Measurements from ENCODE around the gene BMPER.

Gene BMPER

GRCh38 chr7:33876596-33877274, 28.6 kb upstream of the BMPER start:
- H3K36me3 ChIP-seq (ENCODE audit: control insufficient read depth in 1 of 2, insufficient read depth in 2 of 2, low read length in 2 of 2), result no peaks in the 10 kb centered on the region
- no peaks in the 10 kb centered on the region for H3K4me1 ChIP-seq (ENCODE audit: control insufficient read depth in 1 of 2, insufficient read depth in 2 of 2, low read length in 2 of 2)
- no peak overlapping the region for H3K4me3 ChIP-seq (ENCODE audit: low read depth in 1 of 2, low read length in 2 of 2)
- H3K9me3 ChIP-seq (ENCODE audit: control insufficient read depth in 1 of 2, low read length in 2 of 2), result no peaks in the 10 kb centered on the region
- no peak overlapping the region for H3K27ac ChIP-seq (ENCODE audit: low read depth, low read length)
- H3K9ac ChIP-seq (ENCODE audit: low read depth in 1 of 2, low read length in 2 of 2), result no peak overlapping the region
- no peaks in the 10 kb centered on the region for H3K27me3 ChIP-seq (ENCODE audit: control insufficient read depth in 1 of 2, insufficient read depth in 2 of 2, low read length in 2 of 2)

- Histone ChIP-seq H3K9me3 (ENCODE audit: control insufficient read depth in 1 of 2, low read length in 2 of 2) (no peaks in the 10 kb centered on the region), H3K36me3 (ENCODE audit: control insufficient read depth in 1 of 2, insufficient read depth in 2 of 2, low read length in 2 of 2) (no peaks in the 10 kb centered on the region), H3K9ac (ENCODE audit: low read depth in 1 of 2, low read length in 2 of 2) (no peak overlapping the region), H3K27me3 (ENCODE audit: control insufficient read depth in 1 of 2, insufficient read depth in 2 of 2, low read length in 2 of 2) (no peaks in the 10 kb centered on the region), H3K4me3 (ENCODE audit: low read depth in 1 of 2, low read length in 2 of 2) (no peak overlapping the region), H3K27ac (ENCODE audit: low read depth, low read length) (no peak overlapping the region), H3K4me1 (ENCODE audit: control insufficient read depth in 1 of 2, insufficient read depth in 2 of 2, low read length in 2 of 2) (no peaks in the 10 kb centered on the region)
Measured at GRCh38 chr7:33880787-33881186, 24.6 kb upstream of the BMPER start.

GRCh38 chr7:33881316-33881715, 24.0 kb upstream of the BMPER start:
- Histone ChIP-seq H3K27me3 (ENCODE audit: control insufficient read depth in 1 of 2, insufficient read depth in 2 of 2, low read length in 2 of 2) (no peaks in the 10 kb centered on the region), H3K9me3 (ENCODE audit: control insufficient read depth in 1 of 2, low read length in 2 of 2) (no peaks in the 10 kb centered on the region), H3K4me1 (ENCODE audit: control insufficient read depth in 1 of 2, insufficient read depth in 2 of 2, low read length in 2 of 2) (no peaks in the 10 kb centered on the region), H3K9ac (ENCODE audit: low read depth in 1 of 2, low read length in 2 of 2) (no peak overlapping the region), H3K27ac (ENCODE audit: low read depth, low read length) (no peak overlapping the region), H3K4me3 (ENCODE audit: low read depth in 1 of 2, low read length in 2 of 2) (no peak overlapping the region), H3K36me3 (ENCODE audit: control insufficient read depth in 1 of 2, insufficient read depth in 2 of 2, low read length in 2 of 2) (no peaks in the 10 kb centered on the region)

- H3K4me1 ChIP-seq (ENCODE audit: control insufficient read depth in 1 of 2, insufficient read depth in 2 of 2, low read length in 2 of 2), result no peaks in the 10 kb centered on the region
- no peaks in the 10 kb centered on the region for H3K9me3 ChIP-seq (ENCODE audit: control insufficient read depth in 1 of 2, low read length in 2 of 2)
- H3K4me3 ChIP-seq (ENCODE audit: low read depth in 1 of 2, low read length in 2 of 2), result no peak overlapping the region
- no peaks in the 10 kb centered on the region for H3K36me3 ChIP-seq (ENCODE audit: control insufficient read depth in 1 of 2, insufficient read depth in 2 of 2, low read length in 2 of 2)
- H3K27ac ChIP-seq (ENCODE audit: low read depth, low read length), result no peak overlapping the region
- no peak overlapping the region for H3K9ac ChIP-seq (ENCODE audit: low read depth in 1 of 2, low read length in 2 of 2)
- no peaks in the 10 kb centered on the region for H3K27me3 ChIP-seq (ENCODE audit: control insufficient read depth in 1 of 2, insufficient read depth in 2 of 2, low read length in 2 of 2)
Measured at GRCh38 chr7:33882040-33882837, 23.1 kb upstream of the BMPER start.

DNA sequence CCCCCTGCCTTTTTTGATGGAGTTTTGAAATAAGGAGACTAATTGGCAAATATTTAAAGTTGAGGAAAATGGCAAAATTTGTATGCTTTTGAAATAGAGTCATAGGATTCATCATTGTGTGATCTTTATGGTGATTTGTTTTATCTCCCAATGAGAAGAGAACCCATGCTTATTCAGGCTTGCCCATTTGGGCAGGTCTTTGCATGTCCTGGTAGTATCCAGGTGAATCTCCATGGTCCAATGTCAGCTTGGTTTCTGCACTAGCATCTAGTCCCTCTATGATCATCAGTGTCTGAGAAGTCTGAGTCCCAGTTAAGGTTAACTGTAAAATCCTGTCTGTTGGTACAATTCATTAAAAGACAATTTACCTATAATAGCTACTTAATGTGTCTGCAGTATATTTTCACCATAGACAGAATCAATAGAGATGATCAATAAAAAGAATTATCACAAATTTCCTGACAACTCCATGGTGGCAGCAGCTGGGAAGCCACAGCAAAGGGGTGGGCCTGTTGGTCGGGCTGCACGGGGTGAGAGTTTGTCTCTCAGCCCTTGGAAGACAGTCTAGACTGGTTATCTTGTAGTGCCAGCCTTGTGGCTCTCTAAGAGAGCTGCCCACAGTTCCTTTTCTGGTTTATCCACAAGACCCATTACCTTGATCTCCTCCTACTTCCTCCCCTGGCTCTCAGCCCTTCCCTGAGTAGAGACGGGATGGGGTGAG, 22.2 kb upstream of the BMPER start:
- Histone ChIP-seq H3K4me1 (ENCODE audit: control insufficient read depth in 1 of 2, insufficient read depth in 2 of 2, low read length in 2 of 2) (no peaks in the 10 kb centered on the region), H3K9ac (ENCODE audit: low read depth in 1 of 2, low read length in 2 of 2) (no peak overlapping the region), H3K27ac (ENCODE audit: low read depth, low read length) (no peak overlapping the region), H3K9me3 (ENCODE audit: control insufficient read depth in 1 of 2, low read length in 2 of 2) (no peaks in the 10 kb centered on the region), H3K4me3 (ENCODE audit: low read depth in 1 of 2, low read length in 2 of 2) (no peak overlapping the region), H3K36me3 (ENCODE audit: control insufficient read depth in 1 of 2, insufficient read depth in 2 of 2, low read length in 2 of 2) (no peaks in the 10 kb centered on the region), H3K27me3 (ENCODE audit: control insufficient read depth in 1 of 2, insufficient read depth in 2 of 2, low read length in 2 of 2) (no peaks in the 10 kb centered on the region)

- Histone ChIP-seq H3K27ac (ENCODE audit: low read depth, low read length) (no peak overlapping the region), H3K36me3 (ENCODE audit: control insufficient read depth in 1 of 2, insufficient read depth in 2 of 2, low read length in 2 of 2) (no peaks in the 10 kb centered on the region), H3K27me3 (ENCODE audit: control insufficient read depth in 1 of 2, insufficient read depth in 2 of 2, low read length in 2 of 2) (no peaks in the 10 kb centered on the region), H3K9ac (ENCODE audit: low read depth in 1 of 2, low read length in 2 of 2) (no peak overlapping the region), H3K4me1 (ENCODE audit: control insufficient read depth in 1 of 2, insufficient read depth in 2 of 2, low read length in 2 of 2) (no peaks in the 10 kb centered on the region), H3K9me3 (ENCODE audit: control insufficient read depth in 1 of 2, low read length in 2 of 2) (no peaks in the 10 kb centered on the region), H3K4me3 (ENCODE audit: low read depth in 1 of 2, low read length in 2 of 2) (no peak overlapping the region)
Measured at GRCh38 chr7:33883671-33883965, 21.7 kb upstream of the BMPER start.

DNA sequence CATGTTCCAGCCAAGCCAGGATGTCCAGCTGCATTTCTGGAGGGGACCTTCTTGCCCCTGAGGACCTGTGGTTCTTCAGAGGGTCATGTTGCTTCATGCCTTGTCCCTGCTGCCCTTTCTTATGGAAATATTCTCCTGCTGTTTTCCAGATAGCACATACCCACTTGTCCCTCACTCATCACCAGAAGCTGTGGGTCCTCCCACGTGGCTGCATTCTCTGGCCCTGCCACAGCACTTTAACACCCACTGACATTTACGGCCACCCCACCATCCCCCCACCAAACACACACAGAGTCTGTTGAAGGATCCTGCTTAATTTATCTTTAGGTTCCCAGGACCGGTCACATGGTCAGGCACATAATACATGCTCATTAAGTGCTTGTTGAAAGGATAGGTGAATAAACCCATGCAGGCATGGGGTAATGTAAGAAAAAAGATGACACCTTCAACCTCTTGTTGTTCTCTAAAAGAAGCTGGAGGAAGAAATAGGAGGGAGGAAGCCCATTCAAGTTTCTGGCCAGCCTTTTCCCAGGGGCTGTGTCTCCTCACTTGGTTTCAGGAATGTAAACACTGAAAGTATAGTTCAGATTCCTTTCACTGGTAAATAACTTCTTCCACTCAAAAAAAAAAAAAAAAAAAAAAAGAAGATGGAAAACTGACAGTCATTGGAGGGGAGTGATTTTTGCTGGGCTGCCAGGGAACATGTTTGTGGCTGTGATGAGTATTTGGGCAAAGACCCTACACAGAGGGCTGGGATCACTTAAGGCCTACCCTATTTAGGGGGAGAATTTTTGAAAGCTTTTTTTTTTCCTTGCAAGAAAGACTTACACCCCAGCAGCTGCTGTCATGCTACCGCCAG, 19.8 kb upstream of the BMPER start:
- H3K36me3 ChIP-seq (ENCODE audit: control insufficient read depth in 1 of 2, insufficient read depth in 2 of 2, low read length in 2 of 2), result no peaks in the 10 kb centered on the region
- no peaks in the 10 kb centered on the region for H3K27me3 ChIP-seq (ENCODE audit: control insufficient read depth in 1 of 2, insufficient read depth in 2 of 2, low read length in 2 of 2)
- H3K9me3 ChIP-seq (ENCODE audit: control insufficient read depth in 1 of 2, low read length in 2 of 2), result no peaks in the 10 kb centered on the region
- no peak overlapping the region for H3K9ac ChIP-seq (ENCODE audit: low read depth in 1 of 2, low read length in 2 of 2)
- no peak overlapping the region for H3K4me3 ChIP-seq (ENCODE audit: low read depth in 1 of 2, low read length in 2 of 2)
- no peak overlapping the region for H3K27ac ChIP-seq (ENCODE audit: low read depth, low read length)
- H3K4me1 ChIP-seq (ENCODE audit: control insufficient read depth in 1 of 2, insufficient read depth in 2 of 2, low read length in 2 of 2), result no peaks in the 10 kb centered on the region

- no peak overlapping the region for H3K27ac ChIP-seq (ENCODE audit: low read depth, low read length)
- no peaks in the 10 kb centered on the region for H3K27me3 ChIP-seq (ENCODE audit: control insufficient read depth in 1 of 2, insufficient read depth in 2 of 2, low read length in 2 of 2)
- no peaks in the 10 kb centered on the region for H3K9me3 ChIP-seq (ENCODE audit: control insufficient read depth in 1 of 2, low read length in 2 of 2)
Measured at GRCh38 chr7:33886149-33886623, 19.2 kb upstream of the BMPER start.

DNA sequence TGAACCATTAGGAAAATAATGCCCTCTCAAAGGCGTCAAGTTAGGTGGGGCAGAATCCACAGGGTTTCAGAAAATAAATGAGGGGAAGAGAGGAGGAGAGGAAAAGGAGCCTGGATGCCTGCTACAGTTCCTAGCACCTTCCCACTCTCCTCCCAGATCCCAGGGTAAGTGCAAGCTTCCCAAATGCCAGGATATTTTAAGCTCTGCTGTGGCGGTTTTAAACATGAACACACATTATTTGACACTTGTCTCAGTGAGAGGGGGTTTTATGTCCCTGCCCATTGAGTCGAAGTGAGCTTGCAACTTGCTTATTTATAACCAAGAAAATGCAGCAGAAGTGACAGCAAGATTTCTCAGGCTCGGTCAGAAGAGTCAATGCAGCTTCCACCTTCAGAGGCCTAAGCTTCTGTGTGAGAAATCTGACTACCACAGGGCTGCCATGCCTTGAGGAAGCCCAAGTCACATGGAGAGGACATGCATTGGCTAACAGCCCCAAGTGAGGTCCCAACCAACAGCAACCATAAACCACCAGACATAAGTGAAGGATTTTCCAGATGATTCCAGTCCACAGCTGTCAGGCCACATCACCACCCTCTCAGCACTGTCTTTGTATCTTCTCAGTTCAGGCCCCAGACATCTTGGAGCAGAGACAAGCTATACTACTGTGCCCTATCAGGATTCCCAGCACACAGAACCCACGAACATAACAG, 17.9 kb upstream of the BMPER start:
- Histone ChIP-seq H3K4me3 (ENCODE audit: low read depth in 1 of 2, low read length in 2 of 2) (no peak overlapping the region), H3K9me3 (ENCODE audit: control insufficient read depth in 1 of 2, low read length in 2 of 2) (no peaks in the 10 kb centered on the region), H3K27ac (ENCODE audit: low read depth, low read length) (no peak overlapping the region), H3K36me3 (ENCODE audit: control insufficient read depth in 1 of 2, insufficient read depth in 2 of 2, low read length in 2 of 2) (no peaks in the 10 kb centered on the region), H3K9ac (ENCODE audit: low read depth in 1 of 2, low read length in 2 of 2) (no peak overlapping the region), H3K4me1 (ENCODE audit: control insufficient read depth in 1 of 2, insufficient read depth in 2 of 2, low read length in 2 of 2) (no peaks in the 10 kb centered on the region), H3K27me3 (ENCODE audit: control insufficient read depth in 1 of 2, insufficient read depth in 2 of 2, low read length in 2 of 2) (no peaks in the 10 kb centered on the region)

More at GRCh38 chr7:33886149-33886623, 19.2 kb upstream of the BMPER start:
- no peak overlapping the region for H3K9ac ChIP-seq (ENCODE audit: low read depth in 1 of 2, low read length in 2 of 2)
- H3K36me3 ChIP-seq (ENCODE audit: control insufficient read depth in 1 of 2, insufficient read depth in 2 of 2, low read length in 2 of 2), result no peaks in the 10 kb centered on the region
- H3K4me3 ChIP-seq (ENCODE audit: low read depth in 1 of 2, low read length in 2 of 2), result no peak overlapping the region
- no peaks in the 10 kb centered on the region for H3K4me1 ChIP-seq (ENCODE audit: control insufficient read depth in 1 of 2, insufficient read depth in 2 of 2, low read length in 2 of 2)

All from duodenal mucosa (tissue), 2 donors.